ENCODE data around the gene ANKS1B.
A peak's percentile ranks its signal among the peaks of the same experiment; 100 is the strongest.

Gene ANKS1B

DNA sequence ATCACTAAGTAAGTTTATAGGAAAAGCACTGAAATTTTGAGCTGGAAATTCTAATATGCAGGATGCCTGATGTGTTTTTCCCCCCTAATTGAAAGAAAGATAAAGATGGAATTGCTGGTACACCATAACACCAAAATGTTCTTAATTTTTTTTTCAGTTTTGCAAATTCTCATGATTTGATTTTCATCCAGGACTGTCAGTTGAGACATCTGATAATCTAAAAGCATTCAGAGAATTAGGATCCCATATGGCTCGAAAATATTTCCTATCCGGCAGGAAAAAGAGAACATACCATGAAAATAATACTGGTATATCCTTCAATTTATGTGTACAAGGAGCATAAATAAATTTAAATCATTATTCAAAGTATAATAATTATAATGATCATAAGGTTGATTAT lies 887.6 kb downstream of the ANKS1B start:
- no peak for DNase-seq

DNA sequence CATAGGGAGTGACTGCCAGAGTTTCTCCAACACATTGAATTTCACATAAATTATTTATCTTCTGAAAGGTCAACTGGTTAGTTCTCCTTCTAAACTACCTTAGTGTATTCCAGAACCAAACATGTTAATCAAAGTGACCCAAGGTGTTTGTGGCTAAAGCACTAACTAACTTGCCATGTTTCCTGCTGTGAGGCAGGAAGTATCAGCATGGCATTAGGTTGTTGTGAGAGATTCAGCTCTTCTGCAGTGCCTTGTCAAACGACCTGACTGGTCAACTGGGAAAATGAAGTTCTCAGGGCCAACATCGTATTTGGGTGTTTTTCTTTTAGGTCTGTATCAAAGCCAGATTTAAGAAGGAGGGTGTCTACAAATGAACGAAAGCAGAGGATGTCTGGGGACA lies 891.6 kb downstream of the ANKS1B start:
- peak; percentile 8 for DNase-seq

DNA sequence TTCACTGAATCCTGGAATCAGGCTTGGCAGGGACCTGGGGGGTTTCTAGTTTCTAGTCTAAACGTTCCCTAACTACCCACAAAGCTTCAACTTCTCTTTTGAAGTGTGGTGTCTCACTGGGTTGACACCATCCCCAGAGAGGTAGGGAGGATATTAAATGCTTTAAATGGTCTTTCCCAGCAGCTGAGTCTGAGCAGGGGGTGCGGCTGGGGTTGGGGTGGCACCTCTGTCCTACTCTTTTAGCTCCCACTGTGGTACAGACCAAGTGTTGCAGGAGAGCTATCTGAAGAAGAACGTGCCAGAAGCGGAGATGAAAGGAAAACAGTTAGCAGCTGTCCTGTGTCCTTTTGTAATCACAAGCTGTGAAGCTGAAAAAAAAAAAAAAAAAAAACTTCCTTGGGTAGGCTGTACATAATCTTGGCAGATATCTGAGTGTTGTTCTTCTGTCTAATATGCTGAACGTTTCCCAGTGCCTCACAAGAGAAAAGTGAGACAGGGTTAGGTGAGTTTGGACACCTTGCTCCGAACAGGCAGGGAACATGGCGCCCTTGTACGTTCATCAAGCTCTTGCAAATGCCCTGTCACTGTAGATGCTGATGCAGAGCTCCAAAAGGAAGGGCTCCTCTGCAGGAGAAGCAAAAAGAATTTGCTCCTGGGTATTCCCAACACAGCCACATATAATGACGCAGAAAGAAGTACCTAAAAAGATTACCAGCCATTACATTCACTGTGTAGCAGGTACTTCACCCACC lies 892.5 kb downstream of the ANKS1B start:
- DNase-seq = no peak

DNA sequence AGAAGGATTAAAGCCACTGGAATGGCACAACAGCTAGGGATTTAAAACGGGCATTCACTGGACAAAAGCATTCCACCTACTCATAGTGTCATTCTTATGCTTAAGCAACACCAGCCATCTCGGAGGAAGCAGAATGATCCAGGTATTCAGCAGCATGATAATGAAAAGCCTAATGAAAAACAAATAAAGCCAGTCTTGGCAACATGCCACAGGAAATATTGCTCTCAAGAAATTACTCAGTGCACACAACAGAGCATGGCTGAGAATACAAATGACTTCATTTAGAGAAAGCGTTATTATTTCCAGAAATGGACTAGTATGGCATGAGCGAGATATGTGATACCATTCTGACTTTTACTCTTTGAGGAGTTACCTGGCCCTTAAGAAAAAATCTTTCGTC lies 897.5 kb downstream of the ANKS1B start:
- peak; percentile 96 for DNase-seq

DNA sequence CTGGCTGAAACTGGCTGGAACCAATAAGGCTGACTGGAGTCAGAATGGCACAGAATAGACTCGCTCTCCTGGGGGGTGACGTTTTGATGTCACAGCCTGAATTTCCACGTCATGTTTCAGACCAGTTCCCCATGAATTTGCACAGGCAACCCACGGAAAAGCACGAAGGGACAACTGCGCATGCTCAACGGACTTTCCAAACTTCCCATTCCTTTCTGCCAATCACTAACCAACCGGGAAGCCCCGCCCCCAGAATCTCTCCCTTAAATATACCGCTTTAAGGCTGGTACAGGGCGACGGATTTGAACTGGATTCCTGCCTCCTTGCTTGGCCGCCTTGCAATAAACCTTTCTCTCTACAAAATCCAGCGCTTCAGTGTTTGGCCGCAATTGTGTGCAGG lies 904.9 kb downstream of the ANKS1B start:
- no peak for DNase-seq

DNA sequence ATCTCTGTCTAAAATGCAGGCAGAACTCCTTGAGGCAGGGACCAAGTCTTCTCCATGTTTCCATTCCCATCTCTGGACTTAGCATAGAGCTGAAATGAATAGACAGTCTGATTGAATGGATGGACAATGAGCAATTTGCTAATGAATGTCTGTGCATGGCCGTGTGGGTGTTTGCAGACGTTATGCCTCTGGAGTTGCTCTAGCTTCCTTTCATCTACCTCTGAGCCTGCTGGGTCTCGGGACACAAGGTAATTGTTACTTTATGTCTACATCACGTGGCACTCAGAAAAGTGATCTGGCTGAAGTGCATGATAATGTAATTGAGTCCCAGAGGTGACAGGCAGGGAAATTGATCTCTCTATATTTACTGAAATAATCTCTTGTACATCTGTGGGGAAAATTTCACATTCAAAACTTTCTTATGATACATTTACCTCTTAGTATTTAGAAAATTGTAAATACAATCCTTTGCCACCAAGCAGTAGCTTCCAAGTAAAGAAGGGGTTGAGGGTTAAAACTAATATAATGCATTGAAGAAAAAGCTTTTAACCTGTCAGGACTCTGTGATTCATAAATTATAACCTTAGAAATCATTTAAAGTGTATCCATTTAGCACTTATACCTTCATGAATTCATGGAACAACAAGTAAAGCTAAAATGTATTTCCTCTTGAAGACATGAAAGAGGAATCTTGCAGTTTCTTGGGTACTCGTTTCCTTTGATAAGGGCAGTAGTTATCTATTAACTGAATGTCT lies 915.6 kb downstream of the ANKS1B start:
- DNase-seq = peak; percentile 91

DNA sequence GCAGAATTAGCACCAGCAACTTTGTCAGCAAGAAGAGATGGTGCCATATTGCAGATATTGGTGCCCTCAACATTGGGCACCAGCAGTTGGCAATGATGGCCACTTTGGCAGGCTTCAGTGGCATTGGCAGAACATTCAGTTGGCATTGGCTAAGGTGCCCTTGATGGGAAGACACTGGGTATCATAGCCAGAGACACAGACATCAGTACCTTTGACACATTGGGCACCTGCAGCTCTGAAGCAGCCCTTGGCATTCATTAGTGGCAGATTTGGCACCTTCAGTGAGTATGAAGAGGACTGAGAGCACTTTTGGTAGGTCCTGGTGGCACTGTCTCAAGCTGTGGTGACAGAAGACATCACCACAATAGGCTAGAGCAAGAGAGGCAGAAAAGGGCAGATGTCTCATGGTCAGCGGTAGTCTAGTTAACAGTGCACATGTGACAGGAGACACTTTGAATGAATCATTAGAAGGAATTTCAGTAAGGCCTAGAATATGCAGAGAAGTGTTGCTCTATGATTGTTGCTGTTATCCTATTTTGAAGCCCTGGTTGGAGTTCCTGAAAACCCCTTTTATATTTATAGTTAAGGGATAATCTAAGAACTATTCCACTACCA lies 917.5 kb downstream of the ANKS1B start:
- DNase-seq = no peak

DNA sequence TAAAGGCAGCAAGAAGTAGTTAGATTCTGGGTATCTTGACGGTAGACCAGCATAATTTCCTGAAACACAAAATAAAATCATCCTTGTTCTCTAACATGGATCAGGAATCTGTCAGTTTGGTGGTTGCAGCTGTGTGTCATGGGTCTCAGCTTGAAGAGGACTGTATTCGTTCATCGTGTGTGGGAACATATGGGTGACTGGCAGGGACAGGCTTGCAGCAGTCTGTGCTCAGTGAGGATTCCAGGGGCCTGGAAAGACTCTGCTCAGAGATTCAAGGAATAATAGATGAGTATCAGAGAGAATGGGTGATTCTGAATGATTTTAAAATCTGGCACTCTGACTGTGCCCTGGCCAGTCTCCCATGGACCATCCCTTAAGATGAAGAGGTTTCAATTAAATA lies 918.0 kb downstream of the ANKS1B start:
- no peak for DNase-seq

DNA sequence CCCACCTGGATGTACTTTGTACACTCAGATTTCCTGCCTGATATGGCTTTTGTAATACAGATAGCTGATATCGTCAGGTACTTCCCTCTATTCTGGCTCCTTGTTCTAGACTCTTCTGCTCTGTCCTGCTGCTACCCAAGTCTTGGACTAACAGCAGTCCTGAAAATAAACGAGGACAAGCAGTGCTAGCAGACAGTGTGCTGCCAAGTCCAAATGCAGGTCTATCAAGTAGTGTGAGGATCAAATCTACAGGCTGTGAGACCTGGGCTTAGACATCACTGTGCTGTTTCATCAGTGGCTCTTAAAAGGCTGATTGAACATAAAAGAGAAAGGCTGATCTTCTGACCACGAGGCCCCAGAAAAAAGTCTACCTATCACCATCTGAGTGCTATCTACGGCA lies 921.6 kb downstream of the ANKS1B start:
- DNase-seq = no peak

DNA sequence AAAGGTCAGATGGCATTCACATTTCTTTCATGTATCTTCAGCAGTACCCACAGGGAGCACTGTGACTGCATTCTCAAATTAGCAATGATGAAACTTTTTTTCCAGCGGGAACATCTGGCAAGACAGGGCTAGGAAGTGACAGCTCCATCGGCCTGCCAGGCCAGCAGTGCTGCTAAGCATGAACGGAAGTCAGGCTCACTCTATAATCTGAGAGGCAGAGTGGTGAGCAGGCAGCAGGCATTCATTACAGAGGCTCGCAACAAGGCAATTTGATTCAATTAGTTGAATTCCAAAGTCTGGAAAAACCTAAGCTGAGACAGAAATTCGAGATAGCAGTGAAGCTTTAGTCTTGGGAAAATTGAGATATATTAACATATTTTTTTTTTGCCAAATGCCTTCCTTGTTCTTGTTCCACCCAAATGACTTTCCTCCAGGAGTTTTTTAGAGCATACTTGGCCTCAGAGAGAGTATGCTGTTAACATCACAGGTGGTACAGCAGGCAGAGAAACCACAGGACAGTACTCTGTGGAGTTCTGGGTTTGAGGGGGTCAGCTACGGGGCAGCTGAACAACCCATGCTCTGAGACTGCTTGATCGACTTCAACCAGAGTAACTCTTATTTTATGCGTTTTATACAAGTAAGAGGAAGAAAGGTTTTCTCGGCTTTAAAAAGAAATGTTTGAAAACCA lies 924.8 kb downstream of the ANKS1B start:
- peak; percentile 56 for DNase-seq

DNA sequence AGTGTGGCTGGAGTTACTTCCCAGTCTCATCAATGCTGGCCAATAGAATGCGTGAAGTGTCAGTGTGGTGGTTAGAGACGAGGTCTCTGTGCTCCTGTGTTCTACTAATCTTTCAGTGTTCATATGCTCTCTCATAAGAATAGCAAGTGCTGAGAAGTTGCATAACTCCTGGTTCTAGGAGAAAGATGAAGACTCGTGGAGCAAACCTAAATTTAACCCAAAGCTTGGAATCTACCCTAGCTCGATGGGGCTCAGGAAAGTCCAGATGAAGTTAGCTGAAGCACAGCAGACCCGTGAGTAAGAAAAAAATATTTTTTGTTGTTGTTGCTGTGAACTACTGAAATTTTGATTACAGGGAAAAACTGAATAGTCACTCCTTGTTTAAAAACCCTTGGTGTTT lies 927.1 kb downstream of the ANKS1B start:
- DNase-seq = no peak

DNA sequence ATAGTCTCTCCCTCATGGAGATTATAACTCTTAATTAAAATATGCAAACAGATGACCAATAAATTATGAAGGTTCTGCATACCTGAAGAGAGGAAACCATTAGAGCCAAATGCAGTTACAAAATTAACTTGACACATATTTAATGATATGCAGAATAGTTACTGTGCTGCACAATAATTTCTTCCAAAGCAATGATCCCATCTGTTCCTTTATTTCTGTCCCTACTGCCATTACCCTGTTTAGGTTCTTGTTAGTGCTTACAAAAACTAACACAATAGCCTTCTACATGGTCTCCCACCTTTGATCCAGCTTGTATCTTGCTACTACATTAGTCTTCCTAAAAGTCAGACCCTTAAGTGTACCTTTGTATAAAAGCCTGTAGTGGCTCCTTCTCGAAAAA lies 928.5 kb downstream of the ANKS1B start:
- no peak for DNase-seq

DNA sequence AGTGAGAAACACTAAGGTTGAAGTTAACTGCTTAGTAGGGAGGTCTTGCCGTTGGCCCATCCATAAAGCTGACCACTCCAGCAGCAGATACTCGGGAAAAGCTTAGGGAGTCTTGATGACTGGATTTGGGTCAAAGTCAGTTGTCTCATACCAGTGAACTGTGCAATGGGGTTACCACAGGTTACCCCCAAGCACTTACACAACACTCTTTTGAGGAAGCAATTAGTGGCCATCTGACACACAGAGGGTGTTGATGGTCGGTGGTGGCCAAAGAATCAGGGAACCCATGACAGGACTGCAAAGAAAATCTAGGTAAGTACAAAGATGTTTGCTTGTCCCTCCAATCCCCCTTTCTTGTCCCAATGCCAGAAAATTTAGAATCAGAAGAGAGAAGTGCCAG lies 929.4 kb downstream of the ANKS1B start:
- DNase-seq = no peak

DNA sequence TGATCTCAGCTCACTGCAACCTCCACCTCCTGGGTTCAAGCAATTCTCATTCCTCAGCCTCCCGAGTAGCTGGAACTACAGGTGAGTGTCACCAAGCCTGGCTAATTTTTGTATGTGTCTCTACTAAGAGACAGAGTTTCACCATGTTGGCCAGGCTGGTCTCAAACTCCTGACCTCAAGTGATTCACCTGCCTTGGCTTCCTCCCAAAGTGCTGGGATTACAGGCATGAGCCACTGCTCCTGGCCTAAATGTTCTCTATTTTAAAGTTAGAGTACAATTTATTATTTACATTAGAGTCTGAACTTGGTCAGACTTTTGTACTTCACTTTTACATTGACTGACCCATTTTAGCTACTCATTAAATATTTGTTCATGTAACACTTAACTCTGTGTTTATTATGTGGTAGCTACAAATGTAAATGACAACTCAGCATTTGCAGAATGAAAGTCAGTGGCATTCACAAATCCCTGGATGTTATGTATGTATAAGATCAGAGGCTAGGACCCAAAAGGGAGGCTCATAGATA lies 930.1 kb downstream of the ANKS1B start:
- no peak for DNase-seq

DNA sequence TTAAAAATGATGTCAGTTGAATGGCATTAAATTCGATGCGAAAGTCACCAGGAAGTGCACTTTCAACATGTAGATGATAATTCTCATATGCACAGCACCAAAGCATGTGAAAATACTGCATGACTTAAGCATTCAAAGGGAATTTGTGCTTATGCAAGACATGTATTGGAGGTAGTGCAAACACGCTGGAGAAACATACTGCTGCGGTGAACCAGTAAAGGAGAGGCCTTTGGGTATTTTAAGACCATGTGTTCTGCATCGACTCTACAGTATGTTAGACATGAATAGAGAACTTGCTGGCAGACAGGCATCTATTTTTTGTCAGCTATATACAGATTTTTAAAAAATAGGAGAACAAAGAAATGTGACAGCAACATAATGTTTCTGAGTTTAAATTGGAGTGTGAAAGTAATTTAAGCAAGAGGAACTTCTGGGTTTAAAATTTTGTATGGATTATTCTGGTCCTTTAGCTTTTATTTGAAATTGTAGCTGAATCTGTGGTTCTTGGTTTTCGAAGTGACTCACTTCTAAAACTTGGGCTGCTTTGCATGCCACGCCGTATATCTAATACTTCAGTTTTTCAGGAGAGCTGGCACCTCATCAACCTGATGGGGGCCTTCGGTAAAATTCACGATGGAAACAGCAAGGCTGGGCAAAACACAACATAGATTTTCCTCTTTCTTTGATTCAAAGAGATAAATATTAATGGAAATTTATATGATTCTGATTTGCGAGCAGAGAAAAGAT lies 930.9 kb downstream of the ANKS1B start:
- DNase-seq = no peak

DNA sequence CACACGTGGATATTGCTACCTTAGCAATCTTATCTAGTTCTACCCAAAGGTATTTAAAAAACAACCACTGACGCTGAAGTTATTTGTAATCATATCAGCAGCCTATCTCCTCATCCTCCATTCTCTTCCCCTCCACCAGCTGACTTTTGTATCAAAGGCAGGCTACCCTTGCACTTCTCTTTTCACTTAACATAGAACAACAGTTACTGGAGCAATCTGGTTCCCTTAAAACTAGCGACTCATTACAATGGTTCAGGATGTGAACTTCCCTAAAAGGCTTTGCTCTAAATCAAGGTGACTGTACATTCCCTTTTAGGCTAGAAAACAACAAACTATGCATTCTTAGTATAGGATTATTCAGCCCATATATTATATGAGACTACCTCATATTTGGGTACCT lies 935.0 kb downstream of the ANKS1B start:
- no peak for DNase-seq

DNA sequence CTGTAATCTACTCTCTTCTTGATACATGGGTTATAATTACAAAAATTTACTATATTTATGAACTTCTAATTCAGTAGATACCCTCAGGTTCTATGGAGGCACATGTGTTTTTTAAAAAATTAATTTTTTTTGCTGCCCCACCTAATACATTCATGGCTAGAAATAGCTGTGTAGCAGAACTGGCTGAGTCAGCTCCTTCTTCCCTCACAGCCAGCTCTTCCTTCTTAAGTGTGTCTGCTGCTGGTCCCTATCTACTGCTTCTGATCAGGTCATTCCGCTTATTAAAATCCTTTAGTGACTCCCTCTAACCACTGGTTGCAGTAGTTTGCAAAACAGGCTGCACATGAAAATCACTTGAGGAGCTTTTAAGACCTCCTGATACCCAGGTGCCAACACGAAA lies 939.6 kb downstream of the ANKS1B start:
- no peak for DNase-seq

DNA sequence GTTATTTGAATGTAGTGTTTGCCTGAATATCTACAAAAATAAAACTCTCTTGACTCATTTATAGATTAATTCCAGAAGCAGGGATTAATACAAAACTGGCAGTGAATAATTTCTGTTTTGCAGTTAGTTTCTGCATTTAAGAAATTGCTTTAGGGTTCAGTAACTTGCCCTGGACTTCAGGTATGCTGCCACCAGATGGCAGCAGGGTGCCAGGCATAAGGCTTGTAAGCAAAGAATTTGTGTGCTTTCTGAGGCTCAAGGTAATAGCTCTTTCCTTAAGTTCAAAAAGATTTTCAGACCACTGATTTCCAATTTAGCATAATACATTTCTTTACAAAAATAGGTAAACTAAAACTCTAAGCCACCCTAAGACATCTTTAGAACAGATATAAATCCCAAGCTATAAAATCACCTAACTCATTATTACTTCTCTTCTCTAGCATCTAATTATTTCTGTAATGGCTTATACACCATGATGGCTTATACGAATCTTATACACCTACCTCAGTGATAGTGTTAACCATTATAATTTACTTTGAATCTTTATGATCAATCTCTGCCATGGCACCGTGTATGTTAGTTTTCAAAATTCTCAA lies 941.3 kb downstream of the ANKS1B start:
- peak; percentile 75 for DNase-seq

DNA sequence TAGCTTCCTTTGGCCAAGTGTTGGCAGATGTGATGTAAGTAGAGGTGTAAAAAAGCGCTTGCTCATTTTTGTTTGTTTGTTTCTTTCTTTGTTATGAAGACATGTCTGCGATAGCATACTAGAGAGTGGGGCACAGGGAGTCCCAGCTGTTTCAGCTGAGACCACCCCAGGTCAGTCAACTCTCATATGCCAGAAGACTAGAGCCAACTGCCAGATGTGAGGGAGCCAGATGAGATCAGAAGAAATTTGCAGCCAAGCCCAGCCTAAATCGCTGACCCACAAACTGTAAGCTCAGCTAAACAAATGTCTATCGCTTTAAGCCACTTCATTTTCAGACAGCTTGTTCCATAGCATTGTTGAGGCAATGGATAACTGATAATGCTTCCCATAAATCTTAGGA lies 942.5 kb downstream of the ANKS1B start:
- DNase-seq = no peak

DNA sequence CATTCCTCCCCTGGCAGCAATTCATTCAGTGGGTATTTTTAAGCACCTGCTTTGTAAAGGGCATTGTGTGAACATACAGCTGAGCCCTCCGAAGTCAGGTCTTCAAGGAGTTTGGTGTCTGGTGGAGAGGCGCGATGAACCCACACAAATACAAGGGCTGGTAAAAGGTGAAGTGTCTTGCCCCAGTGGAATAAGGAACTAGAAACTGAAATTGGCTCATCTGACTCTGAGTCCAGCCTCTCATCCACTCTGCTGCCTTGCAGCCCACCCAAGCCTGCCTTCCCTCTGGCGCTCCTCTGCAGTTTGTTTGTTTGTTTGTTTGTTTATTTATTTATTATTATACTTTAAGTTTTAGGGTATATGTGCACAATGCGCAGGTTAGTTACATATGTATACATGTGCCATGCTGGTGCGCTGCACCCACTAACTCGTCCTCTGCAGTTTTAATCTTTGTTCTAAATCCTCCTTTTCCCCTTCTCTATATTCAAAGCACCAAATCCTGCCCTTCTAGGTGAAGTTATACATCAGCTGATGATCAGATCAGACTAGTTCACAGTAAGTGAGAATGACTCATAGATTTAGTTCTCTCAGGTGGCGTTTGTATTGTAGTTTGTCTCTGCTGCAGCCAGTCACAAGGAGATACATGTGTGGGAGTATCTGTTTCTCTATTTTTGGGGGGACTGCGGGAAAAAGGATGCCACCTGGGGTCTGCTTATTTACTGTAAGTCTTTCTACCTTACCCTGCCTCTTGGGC lies 945.2 kb downstream of the ANKS1B start:
- no peak for DNase-seq

DNA sequence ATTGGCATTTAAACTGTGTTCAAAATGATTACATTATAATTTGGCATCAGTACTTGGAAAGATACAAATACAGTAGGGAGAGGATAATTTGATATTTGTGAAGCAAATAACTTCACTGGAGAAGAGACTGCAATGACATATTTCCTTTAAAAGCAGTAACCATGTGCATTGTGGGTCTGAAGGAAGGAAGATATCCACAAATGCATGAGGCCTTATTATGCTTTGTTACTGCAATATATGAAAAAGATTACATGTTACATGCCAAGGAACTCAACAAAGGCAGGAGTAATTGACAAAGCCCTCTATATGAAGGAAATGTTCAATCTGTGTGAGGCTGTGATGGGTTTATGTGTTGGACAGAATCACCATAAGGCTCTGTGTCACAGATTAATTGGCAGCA lies 948.2 kb downstream of the ANKS1B start:
- DNase-seq = no peak

Data from NCI-H69 (cell line).